ENCODE data around the gene MXD3. TPM values are rescaled to one million over a fixed set of nuclear protein-coding genes. Genes with fewer than 3 reads are reported as not detected.
A peak's percentile ranks its signal among the peaks of the same experiment; 100 is the strongest.

The MXD3 gene
- total RNA-seq, 1 experiment from 2014 or later, result 12.6 TPM

- H3K9ac ChIP-seq (ENCODE audit: low read length), result no peak overlapping the region
- H3K4me2 ChIP-seq (ENCODE audit: low read depth, low read length, poor library complexity, severe bottlenecking), result no peak overlapping the region
- 0 out of 2 replicates have a peak, but pooled peaks cover 3% of the 10 kb centered on the region for H3K9me3 ChIP-seq (ENCODE audit: low read length)
- no peaks in the 10 kb centered on the region for H4K20me1 ChIP-seq (ENCODE audit: insufficient read depth, low read depth, low read length)
- H3K27me3 ChIP-seq (ENCODE audit: low read length), result no peaks in the 10 kb centered on the region
- peak overlapping the region; percentile 93; the same call in 1 of the 2 replicates for H2AFZ ChIP-seq (ENCODE audit: low read length)
- peaks cover 42% of the 10 kb centered on the region for H3K4me1 ChIP-seq (ENCODE audit: low read length)
- no peak for DNase-seq
- peaks cover 23% of the 10 kb centered on the region for H3K79me2 ChIP-seq (ENCODE audit: low read length)
- no peak overlapping the region for H3K27ac ChIP-seq (ENCODE audit: low read length)
- H3K9me2 ChIP-seq (replicated peaks; ENCODE audit: insufficient read depth, low read length), result no peaks in the 10 kb centered on the region
- H3K36me3 ChIP-seq (ENCODE audit: insufficient read depth, low read length), result no peaks in the 10 kb centered on the region; the same call in 1 of the 2 replicates
- no peak overlapping the region for H3K4me3 ChIP-seq (ENCODE audit: low read length)
Observed at GRCh38 chr5:177356746-177357145, 45.0 kb upstream of the MXD3 start.

- DNase-seq, result no peak
- H2AFZ ChIP-seq (ENCODE audit: low read length), result no peak overlapping the region
- H3K9ac ChIP-seq (ENCODE audit: low read length), result no peak overlapping the region
- H3K36me3 ChIP-seq (ENCODE audit: insufficient read depth, low read length), result no peaks in the 10 kb centered on the region; the same call in 1 of the 2 replicates
- H4K20me1 ChIP-seq (ENCODE audit: insufficient read depth, low read depth, low read length), result no peaks in the 10 kb centered on the region
- peaks cover 28% of the 10 kb centered on the region for H3K79me2 ChIP-seq (ENCODE audit: low read length)
- no peaks in the 10 kb centered on the region for H3K27me3 ChIP-seq (ENCODE audit: low read length)
- H3K4me1 ChIP-seq (ENCODE audit: low read length), result peaks cover 33% of the 10 kb centered on the region
- H3K4me2 ChIP-seq (ENCODE audit: low read depth, low read length, poor library complexity, severe bottlenecking), result no peak overlapping the region
- H3K27ac ChIP-seq (ENCODE audit: low read length), result no peak overlapping the region
- H3K9me3 ChIP-seq (ENCODE audit: low read length), result 0 out of 2 replicates have a peak, but pooled peaks cover 3% of the 10 kb centered on the region
- H3K4me3 ChIP-seq (ENCODE audit: low read length), result no peak overlapping the region
- no peaks in the 10 kb centered on the region for H3K9me2 ChIP-seq (replicated peaks; ENCODE audit: insufficient read depth, low read length)
Observed at GRCh38 chr5:177355868-177356168, 44.1 kb upstream of the MXD3 start.

- no peaks in the 10 kb centered on the region; the same call in 1 of the 2 replicates for H3K36me3 ChIP-seq (ENCODE audit: insufficient read depth, low read length)
- no peak overlapping the region for H2AFZ ChIP-seq (ENCODE audit: low read length)
- no peak overlapping the region for H3K9ac ChIP-seq (ENCODE audit: low read length)
- H3K9me3 ChIP-seq (ENCODE audit: low read length), result 0 out of 2 replicates have a peak, but pooled peaks cover 3% of the 10 kb centered on the region
- H3K4me1 ChIP-seq (ENCODE audit: low read length), result peaks cover 37% of the 10 kb centered on the region
- H3K4me3 ChIP-seq (ENCODE audit: low read length), result no peak overlapping the region
- no peaks in the 10 kb centered on the region for H4K20me1 ChIP-seq (ENCODE audit: insufficient read depth, low read depth, low read length)
- no peak overlapping the region for H3K27ac ChIP-seq (ENCODE audit: low read length)
- peaks cover 33% of the 10 kb centered on the region for H3K79me2 ChIP-seq (ENCODE audit: low read length)
- H3K27me3 ChIP-seq (ENCODE audit: low read length), result no peaks in the 10 kb centered on the region
- no peaks in the 10 kb centered on the region for H3K9me2 ChIP-seq (replicated peaks; ENCODE audit: insufficient read depth, low read length)
- DNase-seq, result no peak
- no peak overlapping the region for H3K4me2 ChIP-seq (ENCODE audit: low read depth, low read length, poor library complexity, severe bottlenecking)
Observed at GRCh38 chr5:177355162-177355867, 43.6 kb upstream of the MXD3 start.

- Histone ChIP-seq H3K4me3 (ENCODE audit: low read length) (no peak overlapping the region), H3K27me3 (ENCODE audit: low read length) (no peaks in the 10 kb centered on the region), H3K9me3 (ENCODE audit: low read length) (0 out of 2 replicates have a peak, but pooled peaks cover 3% of the 10 kb centered on the region), H3K79me2 (ENCODE audit: low read length) (peaks cover 35% of the 10 kb centered on the region), H4K20me1 (ENCODE audit: insufficient read depth, low read depth, low read length) (no peaks in the 10 kb centered on the region), H3K9me2 (replicated peaks; ENCODE audit: insufficient read depth, low read length) (no peaks in the 10 kb centered on the region), H3K36me3 (ENCODE audit: insufficient read depth, low read length) (no peaks in the 10 kb centered on the region; the same call in none of the 2 replicates), H3K4me2 (ENCODE audit: low read depth, low read length, poor library complexity, severe bottlenecking) (no peak overlapping the region), H2AFZ (ENCODE audit: low read length) (no peak overlapping the region), H3K27ac (ENCODE audit: low read length) (no peak overlapping the region), H3K4me1 (ENCODE audit: low read length) (peaks cover 41% of the 10 kb centered on the region), H3K9ac (ENCODE audit: low read length) (no peak overlapping the region)
- no peak for DNase-seq
Observed at GRCh38 chr5:177354711-177355110, 43.0 kb upstream of the MXD3 start.

GRCh38 chr5:177354256-177354655, 42.6 kb upstream of the MXD3 start:
- H3K4me2 ChIP-seq (ENCODE audit: low read depth, low read length, poor library complexity, severe bottlenecking), result no peak overlapping the region
- H3K9me3 ChIP-seq (ENCODE audit: low read length), result 0 out of 2 replicates have a peak, but pooled peaks cover 3% of the 10 kb centered on the region
- H3K9ac ChIP-seq (ENCODE audit: low read length), result no peak overlapping the region
- no peak overlapping the region for H3K27ac ChIP-seq (ENCODE audit: low read length)
- no peaks in the 10 kb centered on the region for H3K9me2 ChIP-seq (replicated peaks; ENCODE audit: insufficient read depth, low read length)
- no peaks in the 10 kb centered on the region for H3K27me3 ChIP-seq (ENCODE audit: low read length)
- H3K79me2 ChIP-seq (ENCODE audit: low read length), result peaks cover 35% of the 10 kb centered on the region
- no peaks in the 10 kb centered on the region for H4K20me1 ChIP-seq (ENCODE audit: insufficient read depth, low read depth, low read length)
- H3K36me3 ChIP-seq (ENCODE audit: insufficient read depth, low read length), result no peaks in the 10 kb centered on the region; the same call in none of the 2 replicates
- no peak overlapping the region for H2AFZ ChIP-seq (ENCODE audit: low read length)
- H3K4me3 ChIP-seq (ENCODE audit: low read length), result no peak overlapping the region
- H3K4me1 ChIP-seq (ENCODE audit: low read length), result peaks cover 41% of the 10 kb centered on the region
- no peak for DNase-seq

- no peaks in the 10 kb centered on the region; the same call in none of the 2 replicates for H3K36me3 ChIP-seq (ENCODE audit: insufficient read depth, low read length)
- peaks cover 35% of the 10 kb centered on the region for H3K4me1 ChIP-seq (ENCODE audit: low read length)
- H3K4me3 ChIP-seq (ENCODE audit: low read length), result no peak overlapping the region
- 0 out of 2 replicates have a peak, but pooled peaks cover 3% of the 10 kb centered on the region for H3K9me3 ChIP-seq (ENCODE audit: low read length)
- H3K9ac ChIP-seq (ENCODE audit: low read length), result no peak overlapping the region
- no peak overlapping the region for H2AFZ ChIP-seq (ENCODE audit: low read length)
- H4K20me1 ChIP-seq (ENCODE audit: insufficient read depth, low read depth, low read length), result no peaks in the 10 kb centered on the region
- no peaks in the 10 kb centered on the region for H3K9me2 ChIP-seq (replicated peaks; ENCODE audit: insufficient read depth, low read length)
- no peaks in the 10 kb centered on the region for H3K27me3 ChIP-seq (ENCODE audit: low read length)
- H3K27ac ChIP-seq (ENCODE audit: low read length), result no peak overlapping the region
- no peak overlapping the region for H3K4me2 ChIP-seq (ENCODE audit: low read depth, low read length, poor library complexity, severe bottlenecking)
- DNase-seq, result no peak
- H3K79me2 ChIP-seq (ENCODE audit: low read length), result peaks cover 35% of the 10 kb centered on the region
Observed at GRCh38 chr5:177353093-177353492, 41.4 kb upstream of the MXD3 start.

- peak within 1 kb of the TSS; percentile 95 for H2AFZ ChIP-seq (ENCODE audit: low read length)
- no peaks in the 10 kb centered on the region for H3K9me2 ChIP-seq (replicated peaks; ENCODE audit: insufficient read depth, low read length)
- peak within 1 kb of the TSS; percentile 88 for H3K9ac ChIP-seq (ENCODE audit: low read length)
- H3K27me3 ChIP-seq (ENCODE audit: low read length), result no peaks in the 10 kb centered on the region
- peaks cover 47% of the 10 kb centered on the region for H3K79me2 ChIP-seq (ENCODE audit: low read length)
- H4K20me1 ChIP-seq (ENCODE audit: insufficient read depth, low read depth, low read length), result no peaks in the 10 kb centered on the region
- peak within 1 kb of the TSS; percentile 87 for H3K27ac ChIP-seq (ENCODE audit: low read length)
- H3K4me2 ChIP-seq (ENCODE audit: low read depth, low read length, poor library complexity, severe bottlenecking), result peak within 1 kb of the TSS; percentile 90
- peak within 1 kb of the TSS; percentile 86 for H3K4me3 ChIP-seq (ENCODE audit: low read length)
- 0 out of 2 replicates have a peak, but pooled peaks cover 3% of the 10 kb centered on the region for H3K9me3 ChIP-seq (ENCODE audit: low read length)
- peak; percentile 98 for DNase-seq
- H3K36me3 ChIP-seq (ENCODE audit: insufficient read depth, low read length), result peaks cover 3% of the 10 kb centered on the region
- H3K4me1 ChIP-seq (ENCODE audit: low read length), result peaks cover 25% of the 10 kb centered on the region
Observed at GRCh38 chr5:177351392-177352329, 40.0 kb upstream of the MXD3 start, which contains the start of gene LMAN2. Gene LMAN2 (minus strand): TSS chr5:177351668. CDS start chr5:177351647, 21 bp downstream.

Data from Karpas-422 (cell line).